Hepatocyte (in vitro differentiated cells): ENCODE measurements around the gene NME2. TPM values are rescaled to one million over a fixed set of nuclear protein-coding genes. Genes with fewer than 3 reads are reported as not detected.

Source experiments
- DNase-seq: peaks from one replicate; pipeline ENCODE4 v3.0.0-alpha.2; 2016; ENCODE audit warnings: low spot score
- H2AFZ ChIP-seq: fragments of 200-600 bp; sonication (generic); 2 replicates; pipeline ENCODE4 v1.6.0; 2016; ENCODE audit warnings: antibody characterized with exemption, mild to moderate bottlenecking
- H3K27ac ChIP-seq: fragments of 200-600 bp; sonication (generic); 2 replicates; pipeline ENCODE4 v1.5.1; 2016; ENCODE audit warnings: mild to moderate bottlenecking
- H3K27me3 ChIP-seq: fragments of 200-600 bp; sonication (generic); 2 replicates; pipeline ENCODE4 v1.6.1; 2016
- H3K36me3 ChIP-seq: fragments of 200-600 bp; sonication (generic); replicated peaks from 2 replicates; pipeline ENCODE4 v1.5.1; 2016; ENCODE audit warnings: low read depth; ENCODE audit not compliant: insufficient read depth
- H3K4me1 ChIP-seq: fragments of 200-600 bp; sonication (generic); 2 replicates; pipeline ENCODE4 v1.5.1; 2016; ENCODE audit warnings: mild to moderate bottlenecking, moderate library complexity; ENCODE audit not compliant: insufficient read depth
- H3K4me2 ChIP-seq: fragments of 200-600 bp; sonication (generic); 2 replicates; pipeline ENCODE4 v1.6.0; 2016
- H3K4me3 ChIP-seq: fragments of 200-600 bp; sonication (generic); 2 replicates; pipeline ENCODE4 v1.5.1; 2016; ENCODE audit warnings: mild to moderate bottlenecking
- H3K79me2 ChIP-seq: fragments of 200-600 bp; sonication (generic); 2 replicates; pipeline ENCODE4 v1.6.0; 2017; ENCODE audit warnings: mild to moderate bottlenecking
- H3K9me2 ChIP-seq: fragments of 200-600 bp; sonication (generic); replicated peaks from 2 replicates; pipeline ENCODE4 v1.6.0; 2017; ENCODE audit warnings: mild to moderate bottlenecking; ENCODE audit not compliant: insufficient read depth
- H3K9me3 ChIP-seq: fragments of 200-600 bp; sonication (generic); 2 replicates; pipeline ENCODE4 v1.5.1; 2016; ENCODE audit warnings: low read depth, mild to moderate bottlenecking
- H4K20me1 ChIP-seq: fragments of 200-600 bp; sonication (generic); 2 replicates; pipeline ENCODE4 v1.6.0; 2016; ENCODE audit warnings: mild to moderate bottlenecking; ENCODE audit not compliant: insufficient read depth, poor library complexity, severe bottlenecking
- EZH2 ChIP-seq: fragments of 200-600 bp; sonication (generic); IDR thresholded peaks from 2 replicates; pipeline ENCODE4 v1.6.1; 2016; ENCODE audit warnings: antibody characterized with exemption, mild to moderate bottlenecking, borderline replicate concordance
- EZH2phosphoT487 ChIP-seq: fragments of 200-600 bp; sonication (generic); IDR thresholded peaks from one replicate; pipeline ENCODE4 v1.6.1; 2018; ENCODE audit warnings: antibody characterized with exemption, mild to moderate bottlenecking, low read depth, moderate library complexity; ENCODE audit not compliant: unreplicated experiment, severe bottlenecking
- WGBS: methylation state at CpG from one replicate; pipeline ENCODE4 v1.1.6; 2016; ENCODE audit warnings: low lambda C conversion rate; ENCODE audit errors: missing lambda C conversion rate; 5-methylcytosine and 5-hydroxymethylcytosine counted together
- polyA plus RNA-seq: library from polyadenylated mRNA; unstranded; fragments of >200 nt; fragmentation: Nextera tagmentation; extraction: Ambion mirVana; gene quantifications from 2 replicates; pipeline ENCODE4 v1.2.1, GENCODE V29; 2016
- total RNA-seq: library from RNA; depleted of rRNA; stranded (reverse); fragments of >200 nt; gene quantifications from 2 replicates; pipeline ENCODE4 v1.2.3, GENCODE V29; 2014
- TF ChIP-seq, protein P1 (sequence below): fragments of 200-600 bp; sonication (generic); IDR thresholded peaks from 2 replicates; pipeline ENCODE4 v1.5.1; 2016; ENCODE audit warnings: antibody characterized with exemption, mild to moderate bottlenecking; ENCODE audit not compliant: poor library complexity

The NME2 gene
- total and polyA plus RNA-seq, 2 experiments from 2014 or later, result 290 to 531 TPM

GRCh38 chr17:51221322-51221721 is 55.1 kb downstream of the NME2 start:
- H3K27me3 ChIP-seq, result no peaks in the 10 kb centered on the region
- no peak overlapping the region for H3K4me2 ChIP-seq
- peaks cover 11% of the 10 kb centered on the region for H4K20me1 ChIP-seq
- no peaks in the 10 kb centered on the region for H3K9me3 ChIP-seq
- no peaks in the 10 kb centered on the region for H3K9me2 ChIP-seq
- H3K79me2 ChIP-seq, result peaks cover 6% of the 10 kb centered on the region
- H3K36me3 ChIP-seq, result no peaks in the 10 kb centered on the region
- 95% methylated on average over 4 of the region's 4 CpGs for WGBS
- DNase-seq, result no peak
- no peak overlapping the region for H2AFZ ChIP-seq
- TF ChIP-seq EZH2phosphoT487 (no peak), EZH2 (no peak)
- TF ChIP-seq, protein P1, sequence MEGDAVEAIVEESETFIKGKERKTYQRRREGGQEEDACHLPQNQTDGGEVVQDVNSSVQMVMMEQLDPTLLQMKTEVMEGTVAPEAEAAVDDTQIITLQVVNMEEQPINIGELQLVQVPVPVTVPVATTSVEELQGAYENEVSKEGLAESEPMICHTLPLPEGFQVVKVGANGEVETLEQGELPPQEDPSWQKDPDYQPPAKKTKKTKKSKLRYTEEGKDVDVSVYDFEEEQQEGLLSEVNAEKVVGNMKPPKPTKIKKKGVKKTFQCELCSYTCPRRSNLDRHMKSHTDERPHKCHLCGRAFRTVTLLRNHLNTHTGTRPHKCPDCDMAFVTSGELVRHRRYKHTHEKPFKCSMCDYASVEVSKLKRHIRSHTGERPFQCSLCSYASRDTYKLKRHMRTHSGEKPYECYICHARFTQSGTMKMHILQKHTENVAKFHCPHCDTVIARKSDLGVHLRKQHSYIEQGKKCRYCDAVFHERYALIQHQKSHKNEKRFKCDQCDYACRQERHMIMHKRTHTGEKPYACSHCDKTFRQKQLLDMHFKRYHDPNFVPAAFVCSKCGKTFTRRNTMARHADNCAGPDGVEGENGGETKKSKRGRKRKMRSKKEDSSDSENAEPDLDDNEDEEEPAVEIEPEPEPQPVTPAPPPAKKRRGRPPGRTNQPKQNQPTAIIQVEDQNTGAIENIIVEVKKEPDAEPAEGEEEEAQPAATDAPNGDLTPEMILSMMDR, result no peak
- H3K4me3 ChIP-seq, result no peak overlapping the region
- peaks cover 5% of the 10 kb centered on the region for H3K4me1 ChIP-seq
- no peak overlapping the region for H3K27ac ChIP-seq

Other genes starting within 250 kb of the NME2 start
- 70.1 and 82.7 TPM in 2 replicates for gene SPAG9, start 45.5 kb upstream of the NME2 start, total RNA-seq
- gene SPAG9, start 45.5 kb upstream of the NME2 start, polyA plus RNA-seq, result 26.5 and 35.1 TPM in 2 replicates
- gene NME1, start 12.9 kb upstream of the NME2 start, total RNA-seq, result 50.9 and 63.2 TPM in 2 replicates
- 106 and 122 TPM in 2 replicates for gene NME1, start 12.9 kb upstream of the NME2 start, polyA plus RNA-seq
- 15.3 and 24.2 TPM in 2 replicates for gene MBTD1, start 93.6 kb downstream of the NME2 start, total RNA-seq
- 3.2 and 4.5 TPM in 2 replicates for gene MBTD1, start 93.6 kb downstream of the NME2 start, polyA plus RNA-seq
- gene UTP18, start 94.1 kb downstream of the NME2 start, total RNA-seq, result 30.3 and 31.3 TPM in 2 replicates
- 31.8 and 38.2 TPM in 2 replicates for gene UTP18, start 94.1 kb downstream of the NME2 start, polyA plus RNA-seq